ENCODE measurements around the gene TDRD1. TPM values are rescaled to one million over a fixed set of nuclear protein-coding genes. Genes with fewer than 3 reads are reported as not detected.

The TDRD1 gene
- total and polyA plus RNA-seq, 8 donors: 0.05 to 7.6 (median 0.49) TPM; not detected in 4

DNA sequence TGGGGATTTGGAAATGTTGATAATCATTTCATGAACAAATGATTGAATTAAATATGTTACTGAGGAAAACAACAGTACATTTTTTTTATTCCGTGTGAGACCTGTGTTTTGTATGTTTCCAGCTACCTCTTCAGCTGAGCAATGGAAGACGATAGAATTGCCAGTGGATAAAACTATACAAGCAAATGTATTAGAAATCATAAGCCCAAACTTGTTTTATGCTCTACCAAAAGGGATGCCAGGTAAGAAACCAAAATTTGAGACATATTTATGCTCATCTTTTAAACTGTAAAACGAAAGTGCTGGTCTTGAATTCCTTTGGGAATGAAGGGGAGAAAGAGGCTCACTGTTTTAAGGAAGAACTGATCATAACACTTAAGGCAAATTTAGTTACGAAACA is 42.1 kb downstream of the TDRD1 start:
- 82 to 88% (median 84%) methylated on average over 4 of the region's 4 CpGs for WGBS, 5 donors
- Histone ChIP-seq H3K4me3 (no peak overlapping the region), H3K4me1 (no peaks in the 10 kb centered on the region), H3K36me3 (no peaks in the 10 kb centered on the region), H3K27me3 (peaks cover 0 to 11% (median 0%) of the 10 kb centered on the region in 3 donors), H3K27ac (no peak overlapping the region), H3K9me3 (no peaks in the 10 kb centered on the region)
- intact Hi-C loops (cut with DNase I; ENCODE audit: low total_unique reads): no loop called here
- no peak for DNase-seq
- TF ChIP-seq POLR2A (IDR thresholded peaks at IDR 0.05) (no peak), EP300 (IDR thresholded peaks at IDR 0.05) (no peak), POLR2AphosphoS5 (IDR thresholded peaks at IDR 0.05) (no peak)
- TF ChIP-seq, protein P1, sequence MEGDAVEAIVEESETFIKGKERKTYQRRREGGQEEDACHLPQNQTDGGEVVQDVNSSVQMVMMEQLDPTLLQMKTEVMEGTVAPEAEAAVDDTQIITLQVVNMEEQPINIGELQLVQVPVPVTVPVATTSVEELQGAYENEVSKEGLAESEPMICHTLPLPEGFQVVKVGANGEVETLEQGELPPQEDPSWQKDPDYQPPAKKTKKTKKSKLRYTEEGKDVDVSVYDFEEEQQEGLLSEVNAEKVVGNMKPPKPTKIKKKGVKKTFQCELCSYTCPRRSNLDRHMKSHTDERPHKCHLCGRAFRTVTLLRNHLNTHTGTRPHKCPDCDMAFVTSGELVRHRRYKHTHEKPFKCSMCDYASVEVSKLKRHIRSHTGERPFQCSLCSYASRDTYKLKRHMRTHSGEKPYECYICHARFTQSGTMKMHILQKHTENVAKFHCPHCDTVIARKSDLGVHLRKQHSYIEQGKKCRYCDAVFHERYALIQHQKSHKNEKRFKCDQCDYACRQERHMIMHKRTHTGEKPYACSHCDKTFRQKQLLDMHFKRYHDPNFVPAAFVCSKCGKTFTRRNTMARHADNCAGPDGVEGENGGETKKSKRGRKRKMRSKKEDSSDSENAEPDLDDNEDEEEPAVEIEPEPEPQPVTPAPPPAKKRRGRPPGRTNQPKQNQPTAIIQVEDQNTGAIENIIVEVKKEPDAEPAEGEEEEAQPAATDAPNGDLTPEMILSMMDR (IDR thresholded peaks at IDR 0.05): no peak

DNA sequence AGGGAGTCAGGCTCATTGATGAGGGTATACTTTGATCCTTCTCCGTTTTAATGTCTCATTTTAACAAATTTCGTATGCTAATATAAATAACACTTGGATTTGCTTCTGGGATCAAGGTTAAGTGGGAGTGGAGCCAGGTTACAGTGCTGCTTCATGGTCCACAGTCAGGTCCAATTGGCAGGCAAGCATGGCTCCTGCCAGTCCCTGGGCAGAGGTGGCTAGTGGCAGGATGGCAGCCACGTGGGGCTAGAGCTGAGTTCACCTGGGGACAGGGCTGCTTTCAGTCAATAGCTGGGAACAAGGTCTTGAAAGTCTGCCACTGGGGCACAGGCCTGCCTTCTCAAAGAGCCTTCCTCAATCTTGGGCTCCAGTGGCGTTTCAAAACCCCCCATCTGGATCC is 43.9 kb downstream of the TDRD1 start:
- H3K36me3 ChIP-seq: no peaks in the 10 kb centered on the region
- no peak overlapping the region for H3K27ac ChIP-seq
- intact Hi-C loops (cut with DNase I; ENCODE audit: low total_unique reads): no loop called here
- H3K27me3 ChIP-seq: peaks cover 0 to 17% (median 0%) of the 10 kb centered on the region in 3 donors
- no peak for DNase-seq
- TF ChIP-seq POLR2AphosphoS5 (IDR thresholded peaks at IDR 0.05): no peak
- TF ChIP-seq EP300 (IDR thresholded peaks at IDR 0.05): no peak
- TF ChIP-seq, protein P1 (IDR thresholded peaks at IDR 0.05): no peak
- TF ChIP-seq POLR2A (IDR thresholded peaks at IDR 0.05): no peak
- 60 to 82% (median 75%) methylated on average over 4 of the region's 4 CpGs for WGBS, 5 donors
- H3K4me1 ChIP-seq: no peaks in the 10 kb centered on the region
- H3K4me3 ChIP-seq: no peak overlapping the region
- no peaks in the 10 kb centered on the region for H3K9me3 ChIP-seq

DNA sequence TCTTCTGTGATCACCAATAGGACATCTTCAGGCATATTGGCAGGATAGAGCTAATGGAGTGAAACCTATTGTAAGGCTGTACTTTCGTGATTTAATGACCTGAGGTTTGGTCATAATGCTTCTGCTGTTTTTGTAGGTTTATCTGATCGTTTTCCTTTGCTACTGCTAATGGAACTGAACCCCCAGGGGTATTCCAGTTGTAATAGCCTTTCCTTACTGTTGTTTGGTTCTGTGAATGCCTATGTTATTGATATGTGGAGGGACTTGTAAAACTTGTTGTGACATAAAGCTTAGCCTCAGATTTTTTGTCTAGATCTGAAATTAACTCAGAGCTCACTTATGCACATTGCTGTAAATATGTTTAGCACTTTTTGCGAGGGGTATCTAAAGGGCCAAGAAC is 49.0 kb downstream of the TDRD1 start:
- no peak for DNase-seq
- Histone ChIP-seq H3K36me3 (no peaks in the 10 kb centered on the region), H3K4me1 (no peaks in the 10 kb centered on the region), H3K9me3 (no peaks in the 10 kb centered on the region), H3K27me3 (peaks cover 0 to 20% (median 0%) of the 10 kb centered on the region in 3 donors), H3K27ac (no peak overlapping the region), H3K4me3 (no peak overlapping the region)
- intact Hi-C loops (cut with DNase I; ENCODE audit: low total_unique reads): no loop called here
- TF ChIP-seq POLR2A (IDR thresholded peaks at IDR 0.05): no peak
- TF ChIP-seq, protein P1 (IDR thresholded peaks at IDR 0.05): no peak
- no peak for TF ChIP-seq EP300 (IDR thresholded peaks at IDR 0.05)
- TF ChIP-seq POLR2AphosphoS5 (IDR thresholded peaks at IDR 0.05): no peak
- 58 to 74% (median 71%) methylated on average over 3 of the region's 3 CpGs for WGBS, 5 donors

DNA sequence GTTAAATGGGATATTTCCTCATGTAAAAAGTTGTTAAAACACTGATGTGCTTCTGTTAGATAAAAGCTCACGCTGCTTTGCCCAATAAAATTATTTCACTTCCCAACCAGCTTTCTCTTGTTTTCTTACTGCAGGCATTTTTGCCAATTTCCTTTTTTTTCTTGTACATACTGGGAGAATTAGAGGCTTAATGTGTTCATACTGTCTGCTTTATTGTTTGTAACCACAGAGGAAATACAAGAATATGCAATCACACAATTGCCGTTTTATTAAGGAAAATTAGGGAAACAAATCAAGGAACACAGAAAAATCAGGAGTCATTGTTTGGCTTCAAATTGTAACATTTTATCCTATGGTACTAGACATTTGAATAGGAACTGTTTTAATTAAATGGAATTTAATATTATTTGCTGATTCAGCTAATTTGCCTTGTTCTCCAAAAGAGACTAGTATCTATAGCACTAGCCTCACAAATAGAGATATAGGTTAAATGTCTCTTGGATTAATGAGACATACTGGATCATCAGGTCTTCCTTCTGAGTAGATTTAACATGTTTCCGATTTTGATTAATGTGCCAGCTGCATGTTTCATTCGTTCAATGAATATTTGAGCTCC is 53.5 kb downstream of the TDRD1 start:
- H3K27ac ChIP-seq: no peak overlapping the region
- no peak for TF ChIP-seq EP300 (IDR thresholded peaks at IDR 0.05)
- no peak for TF ChIP-seq POLR2A (IDR thresholded peaks at IDR 0.05)
- no peak for TF ChIP-seq POLR2AphosphoS5 (IDR thresholded peaks at IDR 0.05)
- TF ChIP-seq, protein P1 (IDR thresholded peaks at IDR 0.05): no peak
- WGBS, 5 donors: 72 to 86% (median 82%) methylated on average over 4 of the region's 4 CpGs
- no peak overlapping the region for H3K4me3 ChIP-seq
- no peaks in the 10 kb centered on the region for H3K9me3 ChIP-seq
- H3K4me1 ChIP-seq: no peaks in the 10 kb centered on the region
- intact Hi-C loops (cut with DNase I; ENCODE audit: low total_unique reads): no loop called here
- H3K36me3 ChIP-seq: no peaks in the 10 kb centered on the region
- DNase-seq: no peak
- H3K27me3 ChIP-seq: peaks cover 0 to 36% (median 0%) of the 10 kb centered on the region in 3 donors

Data from stomach (tissue), 9 donors.